Erythroblast (primary cell): ENCODE measurements around the gene SEC14L3.

Source experiments
- GATA1 ChIP-seq: IDR thresholded peaks from 2 replicates; pipeline ENCODE4 v1.6.1; 2011; ENCODE audit warnings: low read depth, mild to moderate bottlenecking, control low read depth, low read length, moderate library complexity
- POLR2A ChIP-seq: IDR thresholded peaks from 2 replicates; pipeline ENCODE4 v1.6.1; 2011; ENCODE audit warnings: mild to moderate bottlenecking, low read length

GRCh38 chr22:30506507-30506968 is 34.7 kb upstream of the SEC14L3 start:
- peak; percentile 51 for TF ChIP-seq POLR2A
- TF ChIP-seq GATA1: peak; percentile 88
